ENCODE data around the gene ZNF652.

- TF ChIP-seq POLR2A (IDR thresholded peaks at IDR 0.05; ENCODE audit: low read depth, low read length) (no peak), POLR2AphosphoS5 (IDR thresholded peaks at IDR 0.05; ENCODE audit: low read depth, low read length) (no peak), TAF1 (IDR thresholded peaks at IDR 0.05; ENCODE audit: low read depth, low read length) (no peak), SPI1 (IDR thresholded peaks at IDR 0.05; ENCODE audit: low read depth, low read length) (no peak), PAX5 (IDR thresholded peaks at IDR 0.05; ENCODE audit: insufficient read depth, low read length, severe bottlenecking) (no peak), POU2F2 (IDR thresholded peaks at IDR 0.05; ENCODE audit: low read depth, low read length) (no peak)
These were observed 40.7 kb upstream of the ZNF652 start for GRCh38 chr17:49402706-49403105.
